Hematopoietic multipotent progenitor cell treated with erythropoietin and hydrocortisone succinate and interleukin-3 and kit ligand, for 6 days (in vitro differentiated cells): Measurements from ENCODE around the gene GRIA1.

Experiments used
- DNase-seq: peaks from one replicate; pipeline ENCODE4 v3.0.0-alpha.2; 2015

GRIA1 gene

GRCh38 chr5:153745778-153746395 lies 255.4 kb downstream of the GRIA1 start:
- DNase-seq, result no peak

- no peak for DNase-seq
Measured at GRCh38 chr5:153746440-153746839, 256.0 kb downstream of the GRIA1 start.

- no peak for DNase-seq
Measured at GRCh38 chr5:153748823-153749222, 258.4 kb downstream of the GRIA1 start.

- DNase-seq, result no peak
Measured at GRCh38 chr5:153749960-153750359, 259.5 kb downstream of the GRIA1 start.

GRCh38 chr5:153751251-153751650 lies 260.8 kb downstream of the GRIA1 start:
- no peak for DNase-seq

GRCh38 chr5:153752890-153753289 lies 262.4 kb downstream of the GRIA1 start:
- no peak for DNase-seq

- DNase-seq, result no peak
Measured at GRCh38 chr5:153753645-153754432, 263.4 kb downstream of the GRIA1 start.

- no peak for DNase-seq
Measured at GRCh38 chr5:153755913-153756500, 265.5 kb downstream of the GRIA1 start.

- DNase-seq, result no peak
Measured at GRCh38 chr5:153756540-153756939, 266.1 kb downstream of the GRIA1 start.

GRCh38 chr5:153765987-153766386 lies 275.5 kb downstream of the GRIA1 start:
- DNase-seq, result no peak

- no peak for DNase-seq
Measured at GRCh38 chr5:153767221-153768188, 277.0 kb downstream of the GRIA1 start.

GRCh38 chr5:153770066-153770465 lies 279.6 kb downstream of the GRIA1 start:
- no peak for DNase-seq

- no peak for DNase-seq
Measured at GRCh38 chr5:153774686-153775085, 284.2 kb downstream of the GRIA1 start.

- DNase-seq, result no peak
Measured at GRCh38 chr5:153775923-153776322, 285.5 kb downstream of the GRIA1 start.

- DNase-seq, result no peak
Measured at GRCh38 chr5:153777681-153778581, 287.5 kb downstream of the GRIA1 start.

GRCh38 chr5:153779836-153780235 lies 289.4 kb downstream of the GRIA1 start:
- DNase-seq, result no peak

- DNase-seq, result no peak
Measured at GRCh38 chr5:153780876-153781705, 290.6 kb downstream of the GRIA1 start.

GRCh38 chr5:153782589-153783361 lies 292.3 kb downstream of the GRIA1 start:
- DNase-seq, result no peak

- DNase-seq, result no peak
Measured at GRCh38 chr5:153783362-153783658, 292.8 kb downstream of the GRIA1 start.

GRCh38 chr5:153784277-153784676 lies 293.8 kb downstream of the GRIA1 start:
- DNase-seq, result no peak
